HCT116 (cell line): ENCODE data around the gene DAPK2. TPM values are rescaled to one million over a fixed set of nuclear protein-coding genes. Genes with fewer than 3 reads are reported as not detected.

Experiments
- ATAC-seq: fragments of 200-7000 bp; cut with Tn5 transposase; 2 replicates; pipeline ENCODE4 v1.9.1; 2020; ENCODE audit warnings: mild to moderate bottlenecking, moderate library complexity
- BruUV-seq: library from RNA; stranded (reverse); fragments of 400-500 nt; replicated peaks from 2 replicates; lab custom pipeline; 2021; lab: Mats Ljungman, UMichigan
- CTCF ChIA-PET: fragments of 300-600 bp; sonication (Branson Sonifier 250); formaldehyde crosslinking; loops from one replicate; lab custom pipeline; 2021; ENCODE audit warnings: antibody characterized with exemption; lab: Charles Lee
- POLR2A ChIA-PET: fragments of 300-600, 350-600 bp; sonication (Branson Sonifier 250); formaldehyde crosslinking; loops from one replicate; lab custom pipeline; 2021; ENCODE audit warnings: antibody characterized with exemption; lab: Charles Lee
- RAD21 ChIA-PET, 2 experiments: fragments of 300-600 bp; sonication (Branson Sonifier 250); formaldehyde crosslinking; loops; one replicate each; lab custom pipeline; 2023; ENCODE audit warnings: low total read pairs in 2 of 2; ENCODE audit not compliant: uncharacterized antibody in 2 of 2, unreplicated experiment in 2 of 2, low non-redundant PET in 1 of 2; lab: Charles Lee
- DNase-seq: peaks from one replicate; pipeline ENCODE4 v3.0.0-alpha.2; 2010; ENCODE audit warnings: low read depth, low spot score
- H2AFZ ChIP-seq: fragments of 200-600 bp; shearing (Covaris generic), sonication (generic); 2 replicates; pipeline ENCODE4 v1.6.1; 2017; ENCODE audit warnings: low read depth, mixed run types, mixed read lengths, antibody characterized with exemption, low read length; ENCODE audit not compliant: poor library complexity, severe bottlenecking
- H3K27ac ChIP-seq: 2 replicates; pipeline ENCODE4 v1.5.1; 2012; ENCODE audit warnings: low read depth, low read length
- H3K27me3 ChIP-seq: fragments of 200-600 bp; sonication (generic); 2 replicates; pipeline ENCODE4 v1.6.1; 2016; ENCODE audit warnings: mixed run types, low read length, mixed read lengths; ENCODE audit not compliant: insufficient read depth
- H3K36me3 ChIP-seq, 2 experiments: fragments of 200-500 bp in 1 of 2; fragments of 200-600 bp in 1 of 2; sonication (Bioruptor generic) in 1 of 2; sonication (generic) in 1 of 2; 2 replicates each; pipeline versions ENCODE4 v1.5.1 to v1.6.1; 2014 to 2016; ENCODE audit warnings: low read length in 2 of 2, inconsistent platforms in 1 of 2, mixed read lengths in 1 of 2, mixed run types in 1 of 2; ENCODE audit not compliant: insufficient read depth in 2 of 2, control insufficient read depth in 1 of 2
- H3K4me1 ChIP-seq, 2 experiments: fragments of 200-600 bp in 1 of 2; sonication (generic) in 1 of 2; 2 replicates each; pipeline versions ENCODE4 v1.5.1 to v1.6.1; 2012 to 2017; ENCODE audit warnings: low read length in 2 of 2, inconsistent platforms in 1 of 2, mild to moderate bottlenecking in 1 of 2, mixed read lengths in 1 of 2, mixed run types in 1 of 2, moderate library complexity in 1 of 2; ENCODE audit not compliant: insufficient read depth in 2 of 2, control insufficient read depth in 1 of 2
- H3K4me2 ChIP-seq: fragments of 200-600 bp; sonication (generic); 2 replicates; pipeline ENCODE4 v1.6.1; 2017; ENCODE audit warnings: mixed run types, low read length, mixed read lengths
- H3K4me3 ChIP-seq, 2 experiments: fragments of 200-600 bp in 1 of 2; sonication (generic) in 1 of 2; replicated peaks in 1 of 2; 2 replicates each; pipeline ENCODE4 v1.5.1; 2011 to 2016; ENCODE audit warnings: low read length in 2 of 2, control low read depth in 1 of 2, low read depth in 1 of 2, mild to moderate bottlenecking in 1 of 2, mixed read lengths in 1 of 2, mixed run types in 1 of 2
- H3K79me2 ChIP-seq: fragments of 200-600 bp; sonication (generic); 2 replicates; pipeline ENCODE4 v1.6.1; 2017; ENCODE audit warnings: mild to moderate bottlenecking, mixed run types, low read length, moderate library complexity, mixed read lengths; ENCODE audit not compliant: insufficient read depth
- H3K9ac ChIP-seq: fragments of 200-600 bp; sonication (generic); 2 replicates; pipeline ENCODE4 v1.6.1; 2016; ENCODE audit warnings: low read length, mixed read lengths
- H3K9me2 ChIP-seq: fragments of 200-600 bp; sonication (generic), shearing (Covaris generic); 2 replicates; pipeline ENCODE4 v1.6.1; 2017; ENCODE audit warnings: mixed run types, mild to moderate bottlenecking, moderate library complexity; ENCODE audit not compliant: insufficient read depth
- H3K9me3 ChIP-seq, 2 experiments: fragments of 200-500 bp in 1 of 2; fragments of 200-600 bp in 1 of 2; sonication (Bioruptor generic) in 1 of 2; sonication (generic) in 1 of 2; 2 replicates each; pipeline ENCODE4 v1.6.1; 2014 to 2017; ENCODE audit warnings: low read length in 2 of 2, mixed read lengths in 2 of 2, inconsistent platforms in 1 of 2, low read depth in 1 of 2, mild to moderate bottlenecking in 1 of 2, mixed run types in 1 of 2, moderate library complexity in 1 of 2; ENCODE audit not compliant: control insufficient read depth in 1 of 2, insufficient read depth in 1 of 2
- H4K20me1 ChIP-seq: fragments of 200-600 bp; sonication (generic), shearing (Covaris generic); 2 replicates; pipeline ENCODE4 v1.6.1; 2017; ENCODE audit warnings: mixed run types, mild to moderate bottlenecking, moderate library complexity; ENCODE audit not compliant: insufficient read depth
- EZH2 ChIP-seq: fragments of 200-600 bp; sonication (generic); IDR thresholded peaks from 2 replicates; pipeline ENCODE4 v1.6.1; 2017; ENCODE audit warnings: antibody characterized with exemption, mixed run types
- FOSL1 ChIP-seq: IDR thresholded peaks from 2 replicates; pipeline ENCODE4 v1.6.1; 2012; ENCODE audit warnings: low read depth
- JUND ChIP-seq: IDR thresholded peaks from 2 replicates; pipeline ENCODE4 v1.6.1; 2012
- REST ChIP-seq: IDR thresholded peaks from 2 replicates; pipeline ENCODE4 v1.6.1; 2012; ENCODE audit warnings: low read depth
- SRF ChIP-seq: IDR thresholded peaks from 2 replicates; pipeline ENCODE4 v1.6.1; 2012; ENCODE audit warnings: low read depth
- TCF7L2 ChIP-seq: IDR thresholded peaks from 2 replicates; pipeline ENCODE4 v1.7.0; 2011; ENCODE audit warnings: borderline replicate concordance, inconsistent platforms; ENCODE audit not compliant: insufficient read depth, insufficient read length; ENCODE audit errors: extremely low read depth
- YY1 ChIP-seq: IDR thresholded peaks from 2 replicates; pipeline ENCODE4 v1.6.1; 2011; ENCODE audit warnings: low read length, low read depth, moderate library complexity, mild to moderate bottlenecking; ENCODE audit not compliant: insufficient replicate concordance; ENCODE audit errors: extremely low read depth
- ZFX ChIP-seq: fragments of 450-650 bp; IDR thresholded peaks from 2 replicates; pipeline ENCODE4 v1.6.1; 2017
- intact Hi-C: fragments of 100-400 bp; cut with micrococcal nuclease; formaldehyde crosslinking; loops from 2 replicates; pipeline ENCODE4 v1.10.0; 2022
- total RNA-seq: library from RNA; stranded (reverse); gene quantifications from one replicate; pipeline ENCODE4 v1.2.1, GENCODE V29; 2021; ENCODE audit not compliant: unreplicated experiment
- TF ChIP-seq, protein P1 (sequence below): IDR thresholded peaks from 2 replicates; pipeline ENCODE4 v1.6.1; 2011; ENCODE audit warnings: mild to moderate bottlenecking, low read length, moderate library complexity; ENCODE audit not compliant: insufficient replicate concordance; ENCODE audit errors: extremely low read depth
- TF ChIP-seq, protein P2 (sequence below), 3 experiments: fragments of 200-600 bp in 1 of 3; sonication (generic) in 1 of 3; IDR thresholded peaks in 2 of 3; conservative IDR thresholded peaks in 1 of 3; 2 replicates each; pipeline ENCODE4 v1.5.1; 2012 to 2017; ENCODE audit warnings: low read depth in 2 of 3, low read length in 2 of 3, antibody characterized with exemption in 1 of 3, borderline replicate concordance in 1 of 3, control low read depth in 1 of 3, mild to moderate bottlenecking in 1 of 3, mixed read lengths in 1 of 3, mixed run types in 1 of 3, moderate library complexity in 1 of 3; ENCODE audit not compliant: insufficient read depth in 1 of 3
- TF ChIP-seq, protein P3 (sequence below): IDR thresholded peaks from 2 replicates; pipeline ENCODE4 v1.6.1; 2012

DAPK2 gene
- total RNA-seq, 1 experiment from 2014 or later = 4.8 TPM

DNA sequence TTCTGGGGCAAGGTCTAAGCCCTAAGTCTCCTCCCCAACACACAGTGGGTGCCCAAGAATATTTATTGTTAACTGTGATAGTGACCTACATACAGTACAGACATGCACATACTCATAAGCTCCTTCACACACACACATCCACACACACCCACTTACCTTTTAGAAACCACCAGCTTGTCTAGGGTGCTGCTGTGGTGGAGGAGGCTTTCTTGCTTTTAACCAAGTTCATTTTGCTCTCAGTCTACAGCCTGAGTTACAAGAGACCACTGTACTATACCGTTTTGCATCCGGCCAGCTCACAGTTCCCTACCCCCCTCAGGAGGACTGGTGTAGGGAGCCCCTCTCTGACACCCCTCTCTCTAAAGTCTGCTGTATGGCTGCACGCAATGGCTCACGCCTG is 16.7 kb downstream of the DAPK2 start:
- no TSS peak for BruUV-seq
- Histone ChIP-seq H3K9me3 (no peaks in the 10 kb centered on the region), H3K27ac (no peak overlapping the region)
- intact Hi-C loops = no loop called here
- RAD21 ChIA-PET = no interaction called here
- TF ChIP-seq SRF (no peak), YY1 (no peak), FOSL1 (no peak), ZFX (no peak), REST (no peak), TCF7L2 (no peak), JUND (no peak), EZH2 (no peak)
- TF ChIP-seq, protein P1, sequence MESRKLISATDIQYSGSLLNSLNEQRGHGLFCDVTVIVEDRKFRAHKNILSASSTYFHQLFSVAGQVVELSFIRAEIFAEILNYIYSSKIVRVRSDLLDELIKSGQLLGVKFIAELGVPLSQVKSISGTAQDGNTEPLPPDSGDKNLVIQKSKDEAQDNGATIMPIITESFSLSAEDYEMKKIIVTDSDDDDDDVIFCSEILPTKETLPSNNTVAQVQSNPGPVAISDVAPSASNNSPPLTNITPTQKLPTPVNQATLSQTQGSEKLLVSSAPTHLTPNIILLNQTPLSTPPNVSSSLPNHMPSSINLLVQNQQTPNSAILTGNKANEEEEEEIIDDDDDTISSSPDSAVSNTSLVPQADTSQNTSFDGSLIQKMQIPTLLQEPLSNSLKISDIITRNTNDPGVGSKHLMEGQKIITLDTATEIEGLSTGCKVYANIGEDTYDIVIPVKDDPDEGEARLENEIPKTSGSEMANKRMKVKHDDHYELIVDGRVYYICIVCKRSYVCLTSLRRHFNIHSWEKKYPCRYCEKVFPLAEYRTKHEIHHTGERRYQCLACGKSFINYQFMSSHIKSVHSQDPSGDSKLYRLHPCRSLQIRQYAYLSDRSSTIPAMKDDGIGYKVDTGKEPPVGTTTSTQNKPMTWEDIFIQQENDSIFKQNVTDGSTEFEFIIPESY = no peak
- TF ChIP-seq, protein P2, sequence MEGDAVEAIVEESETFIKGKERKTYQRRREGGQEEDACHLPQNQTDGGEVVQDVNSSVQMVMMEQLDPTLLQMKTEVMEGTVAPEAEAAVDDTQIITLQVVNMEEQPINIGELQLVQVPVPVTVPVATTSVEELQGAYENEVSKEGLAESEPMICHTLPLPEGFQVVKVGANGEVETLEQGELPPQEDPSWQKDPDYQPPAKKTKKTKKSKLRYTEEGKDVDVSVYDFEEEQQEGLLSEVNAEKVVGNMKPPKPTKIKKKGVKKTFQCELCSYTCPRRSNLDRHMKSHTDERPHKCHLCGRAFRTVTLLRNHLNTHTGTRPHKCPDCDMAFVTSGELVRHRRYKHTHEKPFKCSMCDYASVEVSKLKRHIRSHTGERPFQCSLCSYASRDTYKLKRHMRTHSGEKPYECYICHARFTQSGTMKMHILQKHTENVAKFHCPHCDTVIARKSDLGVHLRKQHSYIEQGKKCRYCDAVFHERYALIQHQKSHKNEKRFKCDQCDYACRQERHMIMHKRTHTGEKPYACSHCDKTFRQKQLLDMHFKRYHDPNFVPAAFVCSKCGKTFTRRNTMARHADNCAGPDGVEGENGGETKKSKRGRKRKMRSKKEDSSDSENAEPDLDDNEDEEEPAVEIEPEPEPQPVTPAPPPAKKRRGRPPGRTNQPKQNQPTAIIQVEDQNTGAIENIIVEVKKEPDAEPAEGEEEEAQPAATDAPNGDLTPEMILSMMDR (IDR thresholded peaks at IDR 0.05 in 2 of 3, conservative IDR thresholded peaks at IDR 0.05 in 1 of 3; ENCODE audit: borderline replicate concordance in 1 of 3, insufficient read depth in 1 of 3, low read depth in 2 of 3, low read length in 2 of 3) = no peak
- TF ChIP-seq, protein P3, sequence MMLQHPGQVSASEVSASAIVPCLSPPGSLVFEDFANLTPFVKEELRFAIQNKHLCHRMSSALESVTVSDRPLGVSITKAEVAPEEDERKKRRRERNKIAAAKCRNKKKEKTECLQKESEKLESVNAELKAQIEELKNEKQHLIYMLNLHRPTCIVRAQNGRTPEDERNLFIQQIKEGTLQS = no peak
- TF ChIP-seq, all 23 proteins: peak for 0
- no peak for DNase-seq
- H3K27me3 ChIP-seq = no peaks in the 10 kb centered on the region
- no peak overlapping the region for H3K4me2 ChIP-seq
- H3K36me3 ChIP-seq = no peaks in the 10 kb centered on the region
- no peak for ATAC-seq
- H3K9me2 ChIP-seq = no peaks in the 10 kb centered on the region
- H3K4me1 ChIP-seq = peaks cover 3 to 10% of the 10 kb centered on the region in 2 experiments
- H3K4me3 ChIP-seq = no peak overlapping the region
- H2AFZ ChIP-seq = no peak overlapping the region
- H3K79me2 ChIP-seq = no peaks in the 10 kb centered on the region
- ChIA-PET POLR2A (interaction anchor here (0.7 kb wide), 1 partner anchor 8 kb away, joined by 5 read pairs; no protein-coding TSS in a partner anchor), CTCF (interaction anchor here (1.7 kb wide), 1 partner anchor 17 kb away, joined by 5 read pairs; the partner anchor contains the start of gene DAPK2)
- H3K9ac ChIP-seq = no peak overlapping the region
- no peaks in the 10 kb centered on the region for H4K20me1 ChIP-seq
